HG03520 (cell line): ENCODE results near the gene SMCHD1.
"Not testable (repeated sequence)": the region's sequence is repeated elsewhere in the genome, so short reads cannot be mapped to it uniquely, and the experiment has no call there.

Experiments
- ATAC-seq: cut with Tn5 transposase; IDR thresholded peaks from one replicate; pipeline ENCODE4 v1.9.1; 2021; ENCODE audit warnings: mild to moderate bottlenecking, moderate library complexity; ENCODE audit not compliant: unreplicated experiment

SMCHD1 gene

GRCh38 chr18:2848247-2849246 lies 193.0 kb downstream of the SMCHD1 start:
- no peak for ATAC-seq

- no peak for ATAC-seq
Observed at GRCh38 chr18:2850816-2851215, 195.3 kb downstream of the SMCHD1 start.

- ATAC-seq = no peak
Observed at GRCh38 chr18:2851771-2852170, 196.2 kb downstream of the SMCHD1 start.

- ATAC-seq = not testable (repeated sequence)
Observed at GRCh38 chr18:2852460-2852859, 196.9 kb downstream of the SMCHD1 start.

GRCh38 chr18:2853173-2853925 lies 197.8 kb downstream of the SMCHD1 start:
- no peak for ATAC-seq

GRCh38 chr18:2853926-2854664 lies 198.6 kb downstream of the SMCHD1 start:
- ATAC-seq = no peak
